HEK293 (cell line): ENCODE data around the gene SIRT1.
A peak's percentile ranks its signal among the peaks of the same experiment; 100 is the strongest.

Experiments
- CTCF ChIP-seq: fragments of 450-650 bp; formaldehyde crosslinking; IDR thresholded peaks from 2 replicates; pipeline ENCODE4 v1.5.1; 2016; ENCODE audit warnings: missing biosample characterization, missing genetic modification characterization
- EGR2 ChIP-seq: fragments of 450-650 bp; formaldehyde crosslinking; IDR thresholded peaks from 2 replicates; pipeline ENCODE4 v1.5.1; 2016; ENCODE audit warnings: low read depth, missing biosample characterization, missing genetic modification characterization
- ELK4 ChIP-seq: IDR thresholded peaks from 2 replicates; pipeline ENCODE4 v1.6.1; 2011; ENCODE audit warnings: mild to moderate bottlenecking, low read depth, low read length, borderline replicate concordance
- GLI2 ChIP-seq: fragments of 450-650 bp; formaldehyde crosslinking; IDR thresholded peaks from 2 replicates; pipeline ENCODE4; 2017; ENCODE audit warnings: missing biosample characterization, missing genetic modification characterization, low read depth, borderline replicate concordance
- HOXA7 ChIP-seq: sonication (generic); formaldehyde crosslinking; IDR thresholded peaks from 2 replicates; pipeline ENCODE4 v1.8.1; 2022; ENCODE audit warnings: missing genetic modification reagents, borderline replicate concordance
- KLF10 ChIP-seq: fragments of 450-650 bp; IDR thresholded peaks from 2 replicates; pipeline ENCODE4 v1.5.1; 2018; ENCODE audit warnings: missing biosample characterization, mild to moderate bottlenecking, missing genetic modification characterization
- KLF16 ChIP-seq: fragments of 450-650 bp; formaldehyde crosslinking; IDR thresholded peaks from 2 replicates; pipeline ENCODE4 v1.5.1; 2017; ENCODE audit warnings: missing biosample characterization, missing genetic modification characterization
- ZBTB1 ChIP-seq: fragments of 450-650 bp; formaldehyde crosslinking; IDR thresholded peaks from 2 replicates; pipeline ENCODE4 v1.5.1; 2016; ENCODE audit warnings: missing biosample characterization, missing genetic modification characterization
- ZBTB20 ChIP-seq: fragments of 450-650 bp; formaldehyde crosslinking; IDR thresholded peaks from 2 replicates; pipeline ENCODE4 v1.5.1; 2016; ENCODE audit warnings: missing biosample characterization, missing genetic modification characterization
- ZBTB48 ChIP-seq: fragments of 450-650 bp; formaldehyde crosslinking; IDR thresholded peaks from 2 replicates; pipeline ENCODE4 v1.5.1; 2016; ENCODE audit warnings: missing biosample characterization, missing genetic modification characterization
- ZEB2 ChIP-seq: fragments of 450-650 bp; formaldehyde crosslinking; IDR thresholded peaks from 2 replicates; pipeline ENCODE4 v1.5.1; 2016; ENCODE audit warnings: missing biosample characterization, missing genetic modification characterization
- ZNF138 ChIP-seq: fragments of 450-650 bp; formaldehyde crosslinking; IDR thresholded peaks from 2 replicates; pipeline ENCODE4 v1.5.1; 2016; ENCODE audit warnings: missing biosample characterization, missing genetic modification characterization, borderline replicate concordance
- ZNF274 ChIP-seq, 2 experiments: fragments of 200-500 bp in 1 of 2; fragments of 450-650 bp in 1 of 2; sonication (Bioruptor generic) in 1 of 2; formaldehyde crosslinking in 1 of 2; IDR thresholded peaks; 2 replicates each; pipeline versions ENCODE4 v1.5.1 to v1.6.1; 2014 to 2016; ENCODE audit warnings: borderline replicate concordance in 1 of 2, inconsistent platforms in 1 of 2, low read length in 1 of 2, missing biosample characterization in 1 of 2, missing genetic modification characterization in 1 of 2
- ZNF350 ChIP-seq: fragments of 450-650 bp; formaldehyde crosslinking; IDR thresholded peaks from 2 replicates; pipeline ENCODE4 v1.5.0; 2017; ENCODE audit warnings: missing biosample characterization, mild to moderate bottlenecking, missing genetic modification characterization
- ZNF398 ChIP-seq: fragments of 450-650 bp; formaldehyde crosslinking; IDR thresholded peaks from 2 replicates; pipeline ENCODE4 v1.5.1; 2017; ENCODE audit warnings: missing biosample characterization, missing genetic modification characterization
- ZNF404 ChIP-seq: fragments of 450-650 bp; formaldehyde crosslinking; IDR thresholded peaks from 2 replicates; pipeline ENCODE4 v1.5.1; 2017; ENCODE audit warnings: missing biosample characterization, missing genetic modification characterization
- ZNF473 ChIP-seq: fragments of 450-650 bp; formaldehyde crosslinking; IDR thresholded peaks from 2 replicates; pipeline ENCODE4 v1.5.1; 2017; ENCODE audit warnings: missing biosample characterization, missing genetic modification characterization
- ZNF529 ChIP-seq: fragments of 450-650 bp; formaldehyde crosslinking; IDR thresholded peaks from 2 replicates; pipeline ENCODE4 v1.5.1; 2017; ENCODE audit warnings: missing genetic modification characterization, missing biosample characterization; ENCODE audit not compliant: insufficient replicate concordance
- ZNF571 ChIP-seq: fragments of 450-650 bp; formaldehyde crosslinking; IDR thresholded peaks from 2 replicates; pipeline ENCODE4 v1.5.0; 2017; ENCODE audit warnings: missing biosample characterization, missing genetic modification characterization
- ZNF600 ChIP-seq: fragments of 450-650 bp; formaldehyde crosslinking; IDR thresholded peaks from 2 replicates; pipeline ENCODE4 v1.5.1; 2016; ENCODE audit warnings: missing biosample characterization, missing genetic modification characterization
- ZNF610 ChIP-seq: fragments of 450-650 bp; formaldehyde crosslinking; IDR thresholded peaks from 2 replicates; pipeline ENCODE4 v1.5.1; 2016; ENCODE audit warnings: missing biosample characterization, missing genetic modification characterization, borderline replicate concordance
- ZNF843 ChIP-seq: fragments of 450-650 bp; formaldehyde crosslinking; IDR thresholded peaks from 2 replicates; pipeline ENCODE4 v1.5.1; 2016; ENCODE audit warnings: missing biosample characterization, missing genetic modification characterization
- ZSCAN23 ChIP-seq: fragments of 450-650 bp; formaldehyde crosslinking; IDR thresholded peaks from 2 replicates; pipeline ENCODE4 v1.5.1; 2016; ENCODE audit warnings: missing biosample characterization, missing genetic modification characterization
- ZSCAN30 ChIP-seq: fragments of 450-650 bp; IDR thresholded peaks from 2 replicates; pipeline ENCODE4 v1.5.1; 2018; ENCODE audit warnings: missing biosample characterization, mild to moderate bottlenecking, missing genetic modification characterization, moderate library complexity
- TF ChIP-seq, protein P1 (sequence below): fragments of 450-650 bp; formaldehyde crosslinking; IDR thresholded peaks from 2 replicates; pipeline ENCODE4 v1.5.1; 2017; ENCODE audit warnings: missing biosample characterization, missing genetic modification characterization
- TF ChIP-seq, protein P2 (sequence below): sonication (generic); formaldehyde crosslinking; IDR thresholded peaks from 2 replicates; pipeline ENCODE4 v1.8.1; 2022; ENCODE audit warnings: mild to moderate bottlenecking, moderate library complexity, missing genetic modification reagents
- TF ChIP-seq, protein P3 (sequence below): fragments of 450-650 bp; formaldehyde crosslinking; IDR thresholded peaks from 2 replicates; pipeline ENCODE4 v1.5.1; 2016; ENCODE audit warnings: missing biosample characterization, missing genetic modification characterization
- TF ChIP-seq, protein P4 (sequence below): fragments of 450-650 bp; formaldehyde crosslinking; IDR thresholded peaks from 2 replicates; pipeline ENCODE4 v1.5.1; 2016; ENCODE audit warnings: missing biosample characterization, missing genetic modification characterization, low read depth

SIRT1 gene

DNA sequence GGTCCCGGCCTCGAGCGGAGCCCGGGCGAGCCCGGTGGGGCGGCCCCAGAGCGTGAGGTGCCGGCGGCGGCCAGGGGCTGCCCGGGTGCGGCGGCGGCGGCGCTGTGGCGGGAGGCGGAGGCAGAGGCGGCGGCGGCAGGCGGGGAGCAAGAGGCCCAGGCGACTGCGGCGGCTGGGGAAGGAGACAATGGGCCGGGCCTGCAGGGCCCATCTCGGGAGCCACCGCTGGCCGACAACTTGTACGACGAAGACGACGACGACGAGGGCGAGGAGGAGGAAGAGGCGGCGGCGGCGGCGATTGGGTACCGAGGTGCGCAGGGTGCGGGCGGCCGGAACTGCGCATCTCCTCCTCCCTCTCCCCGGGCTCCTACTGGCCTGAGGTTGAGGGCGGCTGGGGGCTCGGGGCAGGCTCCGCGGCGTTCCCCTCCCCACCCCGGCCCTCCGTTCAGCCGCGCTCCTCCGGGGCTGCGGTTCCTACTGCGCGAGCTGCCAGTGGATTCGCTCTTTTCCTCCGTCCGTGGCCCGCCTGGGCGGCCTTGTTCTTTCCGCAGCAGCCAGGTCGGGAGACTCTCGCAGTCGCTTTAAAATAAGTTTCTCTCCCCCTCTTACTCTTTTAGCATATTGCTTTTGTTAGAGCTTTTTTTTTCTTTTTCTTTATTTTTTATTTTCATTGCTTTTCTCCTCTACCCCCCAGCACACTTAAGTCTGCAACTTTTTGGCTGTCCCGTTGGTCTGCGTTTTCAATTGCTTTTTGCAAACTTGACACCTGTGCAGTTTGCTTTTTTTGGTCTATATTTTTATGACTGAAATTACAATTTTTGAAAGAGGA is 600 bp downstream of the SIRT1 start (continued):
- TF ChIP-seq ZNF843 (tag by site-specific recombination) = no peak
- no peak for TF ChIP-seq ZSCAN23
- no peak for TF ChIP-seq GLI2
- peak; percentile 71 for TF ChIP-seq EGR2 (tag by site-specific recombination)
- 0 out of 2 replicates have a peak, but pooled peaks have one; percentile 36 for TF ChIP-seq ZBTB48 (tag by site-specific recombination)
- peak; percentile 7; the same call in 1 of the 2 replicates for TF ChIP-seq CTCF
- TF ChIP-seq, protein P1, sequence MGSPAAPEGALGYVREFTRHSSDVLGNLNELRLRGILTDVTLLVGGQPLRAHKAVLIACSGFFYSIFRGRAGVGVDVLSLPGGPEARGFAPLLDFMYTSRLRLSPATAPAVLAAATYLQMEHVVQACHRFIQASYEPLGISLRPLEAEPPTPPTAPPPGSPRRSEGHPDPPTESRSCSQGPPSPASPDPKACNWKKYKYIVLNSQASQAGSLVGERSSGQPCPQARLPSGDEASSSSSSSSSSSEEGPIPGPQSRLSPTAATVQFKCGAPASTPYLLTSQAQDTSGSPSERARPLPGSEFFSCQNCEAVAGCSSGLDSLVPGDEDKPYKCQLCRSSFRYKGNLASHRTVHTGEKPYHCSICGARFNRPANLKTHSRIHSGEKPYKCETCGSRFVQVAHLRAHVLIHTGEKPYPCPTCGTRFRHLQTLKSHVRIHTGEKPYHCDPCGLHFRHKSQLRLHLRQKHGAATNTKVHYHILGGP (tag by site-specific recombination) = no peak
- no peak for TF ChIP-seq ZNF571 (tag by site-specific recombination)
- peak; percentile 24; the same call in 1 of the 2 replicates for TF ChIP-seq KLF16 (tag by site-specific recombination)
- TF ChIP-seq ZEB2 (tag by site-specific recombination) = no peak; the same call in none of the 2 replicates
- peak; percentile 37; the same call in 1 of the 2 replicates for TF ChIP-seq ZNF398
- TF ChIP-seq, protein P2, sequence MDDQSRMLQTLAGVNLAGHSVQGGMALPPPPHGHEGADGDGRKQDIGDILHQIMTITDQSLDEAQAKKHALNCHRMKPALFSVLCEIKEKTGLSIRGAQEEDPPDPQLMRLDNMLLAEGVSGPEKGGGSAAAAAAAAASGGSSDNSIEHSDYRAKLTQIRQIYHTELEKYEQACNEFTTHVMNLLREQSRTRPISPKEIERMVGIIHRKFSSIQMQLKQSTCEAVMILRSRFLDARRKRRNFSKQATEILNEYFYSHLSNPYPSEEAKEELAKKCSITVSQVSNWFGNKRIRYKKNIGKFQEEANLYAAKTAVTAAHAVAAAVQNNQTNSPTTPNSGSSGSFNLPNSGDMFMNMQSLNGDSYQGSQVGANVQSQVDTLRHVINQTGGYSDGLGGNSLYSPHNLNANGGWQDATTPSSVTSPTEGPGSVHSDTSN = peak; percentile 55; the same call in 1 of the 2 replicates
- no peak for TF ChIP-seq ZNF404 (tag by site-specific recombination)
- TF ChIP-seq, protein P3, sequence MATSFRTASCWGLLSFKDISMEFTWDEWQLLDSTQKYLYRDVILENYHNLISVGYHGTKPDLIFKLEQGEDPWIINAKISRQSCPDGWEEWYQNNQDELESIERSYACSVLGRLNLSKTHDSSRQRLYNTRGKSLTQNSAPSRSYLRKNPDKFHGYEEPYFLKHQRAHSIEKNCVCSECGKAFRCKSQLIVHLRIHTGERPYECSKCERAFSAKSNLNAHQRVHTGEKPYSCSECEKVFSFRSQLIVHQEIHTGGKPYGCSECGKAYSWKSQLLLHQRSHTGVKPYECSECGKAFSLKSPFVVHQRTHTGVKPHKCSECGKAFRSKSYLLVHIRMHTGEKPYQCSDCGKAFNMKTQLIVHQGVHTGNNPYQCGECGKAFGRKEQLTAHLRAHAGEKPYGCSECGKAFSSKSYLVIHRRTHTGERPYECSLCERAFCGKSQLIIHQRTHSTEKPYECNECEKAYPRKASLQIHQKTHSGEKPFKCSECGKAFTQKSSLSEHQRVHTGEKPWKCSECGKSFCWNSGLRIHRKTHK (tag by site-specific recombination) = no peak
- no peak for TF ChIP-seq ZNF138 (tag by site-specific recombination)
- 0 out of 2 replicates have a peak, but pooled peaks have one; percentile 56 for TF ChIP-seq ZBTB1 (tag by site-specific recombination)
- TF ChIP-seq ZSCAN30 (tag by site-specific recombination) = no peak
- TF ChIP-seq ZNF350 = no peak
- TF ChIP-seq ZNF529 (tag by site-specific recombination) = no peak
- peak; percentile 97 for TF ChIP-seq ZBTB20
- TF ChIP-seq ZNF274 (IDR thresholded peaks at IDR 0.05; ENCODE audit: low read length) = no peak
- TF ChIP-seq ZNF274 (tag by site-specific recombination; IDR thresholded peaks at IDR 0.05; ENCODE audit: borderline replicate concordance) = no peak
- no peak for TF ChIP-seq HOXA7 (CRISPR knock-in tag)
- no peak for TF ChIP-seq KLF10 (tag by site-specific recombination)
- no peak for TF ChIP-seq ZNF473 (tag by site-specific recombination)
- TF ChIP-seq, protein P4, sequence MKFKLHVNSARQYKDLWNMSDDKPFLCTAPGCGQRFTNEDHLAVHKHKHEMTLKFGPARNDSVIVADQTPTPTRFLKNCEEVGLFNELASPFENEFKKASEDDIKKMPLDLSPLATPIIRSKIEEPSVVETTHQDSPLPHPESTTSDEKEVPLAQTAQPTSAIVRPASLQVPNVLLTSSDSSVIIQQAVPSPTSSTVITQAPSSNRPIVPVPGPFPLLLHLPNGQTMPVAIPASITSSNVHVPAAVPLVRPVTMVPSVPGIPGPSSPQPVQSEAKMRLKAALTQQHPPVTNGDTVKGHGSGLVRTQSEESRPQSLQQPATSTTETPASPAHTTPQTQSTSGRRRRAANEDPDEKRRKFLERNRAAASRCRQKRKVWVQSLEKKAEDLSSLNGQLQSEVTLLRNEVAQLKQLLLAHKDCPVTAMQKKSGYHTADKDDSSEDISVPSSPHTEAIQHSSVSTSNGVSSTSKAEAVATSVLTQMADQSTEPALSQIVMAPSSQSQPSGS (tag by site-specific recombination) = no peak
- TF ChIP-seq ZNF600 = peak; percentile 63; the same call in 1 of the 2 replicates
- TF ChIP-seq ELK4 = no peak
- TF ChIP-seq ZNF610 (tag by site-specific recombination) = no peak; the same call in 1 of the 2 replicates
